NCI-H2196 treated with DMSO at 0.1 percent for 48 hours (cell line): Measurements from ENCODE around the gene FAM50B.

ENCODE experiments used
- DNase-seq: peaks from one replicate; lab custom pipeline; 2025; ENCODE audit not compliant: unreplicated experiment; lab: John Stamatoyannopoulos, UW

The FAM50B gene

GRCh38 chr6:3871515-3871914 lies 22.3 kb downstream of the FAM50B start:
- no peak for DNase-seq

GRCh38 chr6:3871939-3872338 lies 22.8 kb downstream of the FAM50B start:
- no peak for DNase-seq

GRCh38 chr6:3872370-3872854 lies 23.2 kb downstream of the FAM50B start:
- no peak for DNase-seq

- no peak for DNase-seq
These were observed 23.9 kb downstream of the FAM50B start for GRCh38 chr6:3873051-3873450.

GRCh38 chr6:3874069-3874468 lies 24.9 kb downstream of the FAM50B start:
- DNase-seq = no peak

GRCh38 chr6:3875486-3875885 lies 26.3 kb downstream of the FAM50B start:
- no peak for DNase-seq

GRCh38 chr6:3876101-3876500 lies 26.9 kb downstream of the FAM50B start:
- no peak for DNase-seq

- no peak for DNase-seq
These were observed 27.7 kb downstream of the FAM50B start for GRCh38 chr6:3876866-3877265.

GRCh38 chr6:3878048-3878666 lies 29.0 kb downstream of the FAM50B start:
- no peak for DNase-seq

- DNase-seq = no peak
These were observed 30.2 kb downstream of the FAM50B start for GRCh38 chr6:3879194-3879952.

GRCh38 chr6:3881711-3882421 lies 32.7 kb downstream of the FAM50B start:
- no peak for DNase-seq

- DNase-seq = no peak
These were observed 33.3 kb downstream of the FAM50B start for GRCh38 chr6:3882431-3882830.

GRCh38 chr6:3882866-3883265 lies 33.7 kb downstream of the FAM50B start:
- no peak for DNase-seq

- DNase-seq = peak; percentile 36
These were observed 35.0 kb downstream of the FAM50B start for GRCh38 chr6:3884007-3884745.

- DNase-seq = no peak
These were observed 36.3 kb downstream of the FAM50B start for GRCh38 chr6:3885262-3886036.

- DNase-seq = no peak
These were observed 38.1 kb downstream of the FAM50B start for GRCh38 chr6:3887150-3887700.

- no peak for DNase-seq
These were observed 39.2 kb downstream of the FAM50B start for GRCh38 chr6:3888153-3888957.

GRCh38 chr6:3890047-3890446 lies 40.9 kb downstream of the FAM50B start:
- no peak for DNase-seq

GRCh38 chr6:3891883-3892282 lies 42.7 kb downstream of the FAM50B start:
- no peak for DNase-seq
